Prostate gland (tissue), 2 donors: ENCODE results near the gene GATB.

ENCODE experiments used
- CTCF ChIP-seq, 4 experiments: fragments of 200-600 bp in 2 of 4; fragments of 450-650 bp in 2 of 4; sonication (generic) in 2 of 4; IDR thresholded peaks; 1 replicate in 3 of 4; 2 replicates in 1 of 4; pipeline ENCODE4 v1.5.1; 2016 to 2019; ENCODE audit warnings: antibody characterized with exemption in 4 of 4, mild to moderate bottlenecking in 2 of 4, moderate library complexity in 2 of 4
- POLR2A ChIP-seq: fragments of 450-650 bp; IDR thresholded peaks from one replicate; pipeline ENCODE4 v1.6.1; 2016; ENCODE audit warnings: antibody characterized with exemption, mild to moderate bottlenecking
- POLR2AphosphoS5 ChIP-seq: sonication (generic); formaldehyde crosslinking; IDR thresholded peaks from one replicate; pipeline ENCODE4 v1.6.1; 2017; ENCODE audit warnings: antibody characterized with exemption

- TF ChIP-seq POLR2A = no peak
- TF ChIP-seq CTCF (IDR thresholded peaks at IDR 0.05) = no peak
- no peak for TF ChIP-seq POLR2AphosphoS5
These were observed 16.9 kb downstream of the GATB start for GRCh38 chr4:151743894-151744293.
